Left hindlimb (tissue), 1 donor: ENCODE data around the gene PHF21B.
"Not testable (repeated sequence)": the region's sequence is repeated elsewhere in the genome, so short reads cannot be mapped to it uniquely, and the experiment has no call there.

ENCODE experiments used
- DNase-seq: peaks from one replicate; pipeline ENCODE4 v3.0.0-alpha.2; 2018

Gene PHF21B

DNA sequence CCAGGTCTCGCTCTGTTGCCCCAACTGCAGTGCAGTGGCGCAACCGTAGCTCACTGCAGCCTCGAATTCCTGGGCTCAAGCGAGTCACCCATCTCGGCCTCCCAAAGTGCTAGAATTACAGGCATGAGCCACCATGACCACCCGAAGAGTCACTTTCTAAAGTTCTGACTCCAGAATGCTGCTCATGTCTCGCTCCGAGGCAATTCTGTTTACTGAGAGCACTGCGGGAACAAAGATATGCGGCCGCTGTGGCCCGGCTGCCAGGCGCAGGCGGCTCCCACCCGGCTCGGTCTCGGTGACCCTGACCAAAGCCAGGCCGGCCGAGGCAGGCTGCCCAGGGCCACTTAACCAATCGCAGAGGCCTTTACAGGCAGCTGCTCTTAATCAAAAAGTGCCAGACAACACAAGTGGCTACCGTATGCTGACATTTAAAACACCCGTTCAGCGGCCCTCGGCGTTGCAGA lies 78.7 kb downstream of the PHF21B start:
- peak; percentile 59 for DNase-seq

GRCh38 chr22:44930711-44931035 lies 79.1 kb downstream of the PHF21B start:
- no peak for DNase-seq

GRCh38 chr22:44930016-44930710 lies 79.6 kb downstream of the PHF21B start:
- no peak for DNase-seq

- no peak for DNase-seq
Measured at GRCh38 chr22:44929359-44930015, 80.3 kb downstream of the PHF21B start.

- DNase-seq = no peak
Measured at GRCh38 chr22:44928711-44929358, 81.0 kb downstream of the PHF21B start.

DNA sequence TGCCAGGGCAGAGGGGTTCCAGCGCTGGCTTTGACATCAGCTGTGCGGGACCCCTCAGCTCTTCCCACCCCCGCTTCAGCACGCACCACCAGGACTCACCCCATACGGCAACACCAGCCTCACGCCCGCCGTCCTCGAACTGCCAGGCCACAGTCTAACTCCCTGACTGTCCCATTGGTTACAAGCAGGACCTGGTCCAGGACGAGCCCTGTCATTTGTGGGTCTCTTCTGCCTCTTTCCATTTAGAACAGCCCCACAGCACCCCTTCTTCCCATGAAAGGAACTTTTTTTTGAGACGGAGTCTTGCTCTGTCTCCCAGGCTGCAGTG lies 81.7 kb downstream of the PHF21B start:
- DNase-seq = no peak

DNA sequence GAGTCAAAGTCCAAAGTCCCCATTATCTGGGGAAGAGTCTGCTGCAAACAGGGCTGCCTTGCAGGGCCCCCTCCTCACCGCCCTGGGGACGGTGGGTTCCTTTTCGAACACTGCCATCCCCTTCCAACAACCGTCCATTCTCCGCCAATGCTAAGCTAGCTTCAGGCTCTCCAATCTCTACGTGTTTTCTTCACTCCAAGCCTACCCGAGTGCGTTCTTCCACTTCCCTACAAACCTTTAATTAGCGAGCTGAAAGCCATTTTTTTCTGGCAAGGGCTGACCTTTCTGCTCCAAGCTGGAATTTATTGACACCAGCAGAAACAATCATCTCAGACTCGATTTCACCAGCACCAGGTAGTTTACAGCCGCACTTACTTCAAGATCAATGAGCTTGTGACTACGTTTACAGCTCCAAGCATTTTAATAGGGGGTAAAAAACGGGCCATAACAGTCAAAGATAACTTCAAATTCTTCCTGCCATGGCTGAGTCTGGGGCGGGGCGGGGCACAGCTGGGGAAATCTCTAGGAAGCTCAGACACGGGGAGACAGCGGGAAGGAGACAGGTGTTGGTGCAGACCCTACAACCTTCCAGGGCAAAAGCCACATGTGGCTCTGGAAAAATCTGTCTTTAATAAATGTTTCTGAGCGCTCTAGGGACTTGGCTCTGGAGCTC lies 82.2 kb downstream of the PHF21B start:
- no peak for DNase-seq

GRCh38 chr22:44926491-44927415 lies 83.1 kb downstream of the PHF21B start:
- no peak for DNase-seq

- no peak for DNase-seq
Measured at GRCh38 chr22:44926124-44926475, 83.7 kb downstream of the PHF21B start.

GRCh38 chr22:44925465-44926123 lies 84.2 kb downstream of the PHF21B start:
- DNase-seq = no peak

- DNase-seq = no peak
Measured at GRCh38 chr22:44924710-44925109, 85.1 kb downstream of the PHF21B start.

GRCh38 chr22:44924098-44924497 lies 85.7 kb downstream of the PHF21B start:
- no peak for DNase-seq

- not testable (repeated sequence) for DNase-seq
Measured at GRCh38 chr22:44921766-44922165, 88.0 kb downstream of the PHF21B start.

DNA sequence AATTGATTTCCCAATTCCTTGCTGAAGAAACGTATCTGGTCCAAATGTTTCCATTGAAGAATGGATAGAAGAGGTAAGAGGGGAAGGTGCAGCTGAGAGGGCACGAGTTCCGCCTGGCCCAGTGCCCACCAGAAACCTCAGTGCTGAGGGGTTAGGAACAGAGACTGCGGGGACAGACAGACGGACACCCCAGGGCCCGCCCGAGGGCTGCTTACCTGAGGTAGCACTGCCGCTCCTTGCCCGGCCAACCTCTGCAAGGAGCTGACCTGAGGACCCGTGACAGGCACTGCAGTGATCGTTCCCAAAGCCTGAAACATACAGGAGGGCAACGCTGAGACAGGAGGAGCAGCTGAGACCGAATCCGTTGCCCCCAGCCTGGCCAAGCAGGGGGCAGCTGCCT lies 89.6 kb downstream of the PHF21B start:
- no peak for DNase-seq

- no peak for DNase-seq
Measured at GRCh38 chr22:44919691-44920090, 90.1 kb downstream of the PHF21B start.

GRCh38 chr22:44918925-44919392 lies 90.8 kb downstream of the PHF21B start:
- no peak for DNase-seq

DNA sequence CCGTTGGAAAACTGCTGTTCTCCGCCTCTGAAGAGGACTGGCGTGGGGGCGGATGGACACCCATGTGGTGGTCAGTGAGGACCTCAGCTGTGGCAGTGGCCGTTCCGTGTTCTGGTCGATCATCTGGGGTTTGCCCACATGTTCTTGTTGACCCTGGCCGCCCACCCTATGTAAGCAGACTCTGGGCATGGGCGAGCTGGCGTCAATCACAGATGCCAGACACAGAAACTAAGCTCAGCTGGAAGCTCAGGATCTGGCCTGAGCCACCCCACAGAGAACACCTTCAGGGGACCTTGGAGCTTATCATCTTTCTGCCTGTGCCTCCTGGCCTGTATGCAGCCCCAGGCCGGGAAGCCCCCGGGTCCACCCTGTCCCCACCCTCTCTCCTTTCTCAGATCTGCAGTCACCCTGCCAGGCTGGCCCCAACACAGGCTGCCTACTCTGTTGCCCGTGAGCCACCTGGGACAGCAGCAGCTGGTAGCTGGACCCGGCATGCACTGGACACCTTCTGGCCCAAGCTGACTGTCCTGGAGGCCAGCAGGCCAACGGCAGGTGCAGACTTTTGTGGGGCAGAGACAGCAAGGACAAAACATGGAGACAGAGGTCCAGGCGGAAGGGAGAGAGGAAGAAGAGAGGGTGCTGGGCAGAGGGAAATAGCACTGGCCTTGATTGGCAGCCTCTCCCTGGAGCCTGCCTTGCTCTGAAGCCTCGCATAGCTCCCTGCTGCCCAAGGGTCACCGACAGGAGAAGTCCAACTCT lies 91.5 kb downstream of the PHF21B start:
- no peak for DNase-seq

GRCh38 chr22:44917372-44918165 lies 92.2 kb downstream of the PHF21B start:
- DNase-seq = no peak

DNA sequence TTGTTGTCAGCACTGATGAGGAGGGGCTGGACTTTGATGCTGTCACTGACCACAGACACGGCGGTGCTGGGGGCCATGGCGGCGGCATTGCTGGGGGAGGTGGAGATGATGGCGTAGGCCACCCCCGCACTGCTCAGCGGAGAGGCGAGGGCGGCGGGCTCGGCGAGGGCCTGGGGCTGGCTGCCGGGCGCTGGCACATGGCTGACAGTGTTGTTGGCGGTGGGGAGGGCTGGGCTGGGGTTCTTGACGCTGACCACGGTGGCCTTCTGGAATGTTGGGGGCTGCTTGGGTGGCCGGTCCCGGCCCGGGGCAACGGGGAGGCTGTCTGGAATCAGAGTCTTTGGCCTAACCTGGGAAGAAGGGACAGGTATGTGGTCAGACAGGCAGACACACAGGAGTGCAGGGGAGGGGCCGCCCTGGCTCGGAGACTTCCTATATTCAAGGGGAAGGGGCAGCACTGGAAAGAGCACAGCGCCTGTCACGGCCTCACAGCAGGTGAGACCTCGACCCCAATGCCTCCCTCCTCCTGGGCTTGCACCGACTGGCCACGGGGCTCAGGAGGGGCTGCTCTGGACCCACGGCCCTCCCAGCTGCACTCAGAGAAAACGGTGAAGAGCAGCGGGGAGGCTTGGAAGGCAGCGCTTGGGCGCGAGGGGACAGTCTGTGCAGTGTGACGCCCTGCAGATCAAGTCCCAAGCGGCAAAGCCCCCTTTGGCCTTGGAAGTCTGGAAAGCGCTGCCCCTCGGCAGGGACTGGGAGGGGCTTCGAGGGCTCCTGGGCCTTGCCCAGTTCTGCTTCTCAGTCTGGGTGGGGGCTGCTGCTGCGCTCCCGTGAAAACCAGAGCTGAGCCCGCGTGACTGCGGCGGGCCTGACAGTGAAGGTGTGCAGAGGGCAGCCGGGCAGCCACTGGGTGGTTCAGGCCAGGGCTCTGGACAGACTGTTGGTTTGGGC lies 93.2 kb downstream of the PHF21B start:
- DNase-seq = no peak
